ENCODE data around the gene NLRP1.

Gene NLRP1

DNA sequence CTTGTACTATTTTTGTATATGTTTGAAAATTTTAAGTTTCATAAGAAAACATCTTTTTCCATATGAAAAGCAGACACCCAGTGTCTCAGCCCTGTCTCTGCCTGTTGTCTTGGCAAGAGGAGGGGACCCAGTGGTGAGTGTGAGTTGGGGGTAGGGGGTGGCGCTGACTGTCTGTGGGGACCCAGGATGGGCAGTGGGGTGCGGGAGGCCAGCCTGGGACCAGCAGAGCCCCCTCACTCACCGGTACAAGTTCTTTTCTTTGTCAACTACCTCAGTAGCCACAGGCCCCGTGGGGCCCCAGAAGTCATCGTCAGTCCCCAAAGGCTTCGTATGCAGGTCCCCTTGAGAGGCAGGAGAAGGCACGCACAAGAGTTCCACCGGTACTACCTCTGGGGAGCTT, 51.7 kb downstream of the NLRP1 start:
- TF ChIP-seq CTCF (IDR thresholded peaks at IDR 0.05): no peak
- Histone ChIP-seq H3K9me3 (no peaks in the 10 kb centered on the region), H3K27ac (no peak overlapping the region), H3K27me3 (no peaks in the 10 kb centered on the region), H3K4me3 (ENCODE audit: low read depth in 1 of 2, low read length in 1 of 2) (no peak overlapping the region), H3K36me3 (peaks cover 99% of the 10 kb centered on the region), H3K4me1 (ENCODE audit: control insufficient read depth in 1 of 2, insufficient read depth in 1 of 2, low read depth in 1 of 2, low read length in 1 of 2) (no peaks in the 10 kb centered on the region)

DNA sequence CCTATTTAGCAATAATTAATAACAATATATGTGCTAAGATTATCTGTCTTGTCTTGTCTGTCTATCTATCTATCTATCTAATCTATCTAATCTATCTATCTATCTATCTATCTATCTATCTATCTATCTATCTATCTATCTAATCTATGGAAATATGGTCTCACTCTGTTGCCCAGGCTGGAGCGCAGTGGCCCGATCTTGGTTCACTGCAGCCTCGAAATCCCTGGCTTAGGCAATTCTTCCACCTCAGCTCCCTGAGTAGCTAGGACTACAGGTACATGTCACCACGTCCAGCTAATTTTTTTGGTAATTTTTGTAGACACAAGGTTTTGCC, 53.3 kb downstream of the NLRP1 start:
- no peak overlapping the region for H3K4me3 ChIP-seq (ENCODE audit: low read depth in 1 of 2, low read length in 1 of 2)
- TF ChIP-seq CTCF (IDR thresholded peaks at IDR 0.05): no peak
- no peaks in the 10 kb centered on the region for H3K27me3 ChIP-seq
- H3K4me1 ChIP-seq (ENCODE audit: control insufficient read depth in 1 of 2, insufficient read depth in 1 of 2, low read depth in 1 of 2, low read length in 1 of 2): no peaks in the 10 kb centered on the region
- no peak overlapping the region for H3K27ac ChIP-seq
- peaks cover 99% of the 10 kb centered on the region for H3K36me3 ChIP-seq
- no peaks in the 10 kb centered on the region for H3K9me3 ChIP-seq

GRCh38 chr17:5530265-5531084, 53.8 kb downstream of the NLRP1 start:
- no peak overlapping the region for H3K4me3 ChIP-seq (ENCODE audit: low read depth in 1 of 2, low read length in 1 of 2)
- H3K27me3 ChIP-seq: no peaks in the 10 kb centered on the region
- H3K36me3 ChIP-seq: peaks cover 99% of the 10 kb centered on the region
- no peaks in the 10 kb centered on the region for H3K4me1 ChIP-seq (ENCODE audit: control insufficient read depth in 1 of 2, insufficient read depth in 1 of 2, low read depth in 1 of 2, low read length in 1 of 2)
- no peaks in the 10 kb centered on the region for H3K9me3 ChIP-seq
- TF ChIP-seq CTCF (IDR thresholded peaks at IDR 0.05): no peak
- H3K27ac ChIP-seq: no peak overlapping the region

DNA sequence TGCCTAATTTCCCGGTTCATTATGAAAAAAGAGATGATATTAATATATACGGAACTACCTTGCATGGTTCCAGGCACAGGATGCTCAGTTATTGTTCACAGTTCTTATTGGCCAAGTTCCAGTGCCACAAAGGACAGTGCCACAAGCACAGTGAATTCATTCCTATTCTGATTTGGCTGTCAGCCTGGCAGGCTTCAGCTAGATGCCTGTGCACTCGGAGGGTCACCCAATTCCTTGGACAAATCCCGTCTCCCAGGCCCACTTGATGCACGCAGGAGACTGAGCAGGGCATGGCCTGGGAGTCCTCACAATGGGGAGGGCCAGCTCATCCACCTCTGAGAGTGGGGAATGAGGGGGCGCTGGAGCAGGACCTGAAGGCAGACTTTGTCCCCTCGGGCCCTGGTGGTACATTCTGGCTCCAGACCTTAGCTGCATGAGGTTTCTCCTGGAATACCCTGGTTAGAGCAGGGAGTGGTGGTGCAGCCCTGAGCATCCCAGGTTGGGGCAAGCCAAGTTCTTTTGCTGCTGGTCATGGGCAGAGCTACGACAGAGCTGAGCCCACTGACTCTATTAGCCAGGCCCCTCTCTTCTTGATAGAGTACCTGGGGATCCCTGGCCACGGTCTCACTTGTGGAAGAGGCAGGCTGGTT, 56.6 kb downstream of the NLRP1 start:
- TF ChIP-seq CTCF (IDR thresholded peaks at IDR 0.05): no peak
- H3K9me3 ChIP-seq: no peaks in the 10 kb centered on the region
- no peaks in the 10 kb centered on the region for H3K4me1 ChIP-seq (ENCODE audit: control insufficient read depth in 1 of 2, insufficient read depth in 1 of 2, low read depth in 1 of 2, low read length in 1 of 2)
- no peaks in the 10 kb centered on the region for H3K27me3 ChIP-seq
- no peak overlapping the region for H3K4me3 ChIP-seq (ENCODE audit: low read depth in 1 of 2, low read length in 1 of 2)
- peaks cover 99% of the 10 kb centered on the region for H3K36me3 ChIP-seq
- H3K27ac ChIP-seq: no peak overlapping the region

GRCh38 chr17:5526821-5527598, 57.3 kb downstream of the NLRP1 start:
- Histone ChIP-seq H3K4me3 (ENCODE audit: low read depth in 1 of 2, low read length in 1 of 2) (no peak overlapping the region), H3K9me3 (no peaks in the 10 kb centered on the region), H3K36me3 (peaks cover 99% of the 10 kb centered on the region), H3K27me3 (no peaks in the 10 kb centered on the region), H3K4me1 (ENCODE audit: control insufficient read depth in 1 of 2, insufficient read depth in 1 of 2, low read depth in 1 of 2, low read length in 1 of 2) (no peaks in the 10 kb centered on the region), H3K27ac (no peak overlapping the region)
- no peak for TF ChIP-seq CTCF (IDR thresholded peaks at IDR 0.05)
